ENCODE data around the gene GAS7.
"Not testable (repeated sequence)": the region's sequence is repeated elsewhere in the genome, so short reads cannot be mapped to it uniquely, and the experiment has no call there.

The GAS7 gene

DNA sequence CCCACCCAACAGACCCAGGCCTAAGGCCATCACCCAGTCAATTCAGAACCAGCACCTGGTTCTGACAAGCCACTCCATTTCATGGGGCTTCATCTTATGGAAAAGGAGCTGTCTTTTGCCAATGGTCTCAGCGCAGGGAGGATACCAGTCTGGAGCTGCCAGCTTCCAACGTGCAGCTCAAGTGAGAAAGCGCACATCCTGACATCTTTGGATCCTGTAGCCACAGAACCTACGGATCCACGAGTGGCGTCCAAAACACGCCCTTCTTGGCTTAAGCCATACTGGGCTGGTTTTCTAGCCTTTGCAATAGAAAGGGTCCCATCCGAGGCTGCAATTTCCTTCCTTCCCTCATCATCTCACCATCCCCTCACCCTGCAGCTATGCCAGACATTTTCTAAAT lies 101.8 kb downstream of the GAS7 start:
- Histone ChIP-seq H3K36me3 (ENCODE audit: insufficient read depth, low read length) (no peaks in the 10 kb centered on the region), H3K4me1 (ENCODE audit: insufficient read depth, low read length, severe bottlenecking) (no peaks in the 10 kb centered on the region), H3K4me3 (ENCODE audit: low read depth, low read length, poor library complexity, severe bottlenecking) (no peak overlapping the region), H3K27me3 (ENCODE audit: insufficient read depth, low read length) (no peaks in the 10 kb centered on the region), H3K9ac (ENCODE audit: low read length) (no peak overlapping the region), H3K27ac (ENCODE audit: low read depth, low read length, poor library complexity, severe bottlenecking) (no peak overlapping the region), H4K20me1 (ENCODE audit: insufficient read depth, low read length) (no peaks in the 10 kb centered on the region), H3K9me2 (ENCODE audit: low read depth, low read length) (no peaks in the 10 kb centered on the region), H3K79me2 (ENCODE audit: insufficient read depth, low read length) (no peaks in the 10 kb centered on the region), H3K4me2 (ENCODE audit: low read length) (no peak overlapping the region), H3K9me3 (ENCODE audit: low read length) (no peaks in the 10 kb centered on the region), H3F3A (ENCODE audit: insufficient read depth, low read length) (no peaks in the 10 kb centered on the region), H2AFZ (ENCODE audit: low read length) (no peak overlapping the region)
- TF ChIP-seq EZH2 (IDR thresholded peaks at IDR 0.05; ENCODE audit: borderline replicate concordance, low read length) (no peak), CTCF (IDR thresholded peaks at IDR 0.05; ENCODE audit: low read length) (no peak)

DNA sequence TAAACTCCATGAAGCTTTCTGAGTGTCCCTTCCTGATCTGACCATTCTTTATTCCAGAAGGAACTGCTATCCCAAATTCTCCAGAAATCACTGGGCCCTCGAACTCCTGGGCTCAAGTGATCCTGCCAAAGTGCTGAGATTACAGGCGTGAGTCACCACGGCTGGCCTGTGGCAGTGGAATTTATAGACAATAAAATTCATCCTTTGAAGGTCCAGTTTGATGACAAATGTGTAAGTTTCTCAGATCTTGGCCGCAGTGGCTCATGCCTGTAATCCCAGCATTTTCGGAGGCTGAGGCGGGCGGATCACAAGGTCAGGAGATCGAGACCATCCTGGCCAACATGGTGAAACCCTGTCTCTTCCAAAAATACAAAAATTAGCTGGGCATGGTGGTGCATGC lies 103.1 kb downstream of the GAS7 start:
- H2AFZ ChIP-seq (ENCODE audit: low read length); H3K36me3 ChIP-seq (ENCODE audit: insufficient read depth, low read length); H3K79me2 ChIP-seq (ENCODE audit: insufficient read depth, low read length): not testable (repeated sequence)

GRCh38 chr17:10094797-10095196 lies 103.6 kb downstream of the GAS7 start:
- no peak overlapping the region for H3K4me3 ChIP-seq (ENCODE audit: low read depth, low read length, poor library complexity, severe bottlenecking)
- H3K4me1 ChIP-seq (ENCODE audit: insufficient read depth, low read length, severe bottlenecking): no peaks in the 10 kb centered on the region
- H3F3A ChIP-seq (ENCODE audit: insufficient read depth, low read length): no peaks in the 10 kb centered on the region
- no peaks in the 10 kb centered on the region for H3K9me3 ChIP-seq (ENCODE audit: low read length)
- TF ChIP-seq EZH2 (IDR thresholded peaks at IDR 0.05; ENCODE audit: borderline replicate concordance, low read length) (no peak), CTCF (IDR thresholded peaks at IDR 0.05; ENCODE audit: low read length) (no peak)
- no peaks in the 10 kb centered on the region for H3K79me2 ChIP-seq (ENCODE audit: insufficient read depth, low read length)
- H3K4me2 ChIP-seq (ENCODE audit: low read length): no peak overlapping the region
- H3K9me2 ChIP-seq (ENCODE audit: low read depth, low read length): no peaks in the 10 kb centered on the region
- no peaks in the 10 kb centered on the region for H3K36me3 ChIP-seq (ENCODE audit: insufficient read depth, low read length)
- H3K27ac ChIP-seq (ENCODE audit: low read depth, low read length, poor library complexity, severe bottlenecking): no peak overlapping the region
- H3K27me3 ChIP-seq (ENCODE audit: insufficient read depth, low read length): no peaks in the 10 kb centered on the region
- no peaks in the 10 kb centered on the region for H4K20me1 ChIP-seq (ENCODE audit: insufficient read depth, low read length)
- no peak overlapping the region for H2AFZ ChIP-seq (ENCODE audit: low read length)
- no peak overlapping the region for H3K9ac ChIP-seq (ENCODE audit: low read length)

More for the DNA sequence above, 103.1 kb downstream of the GAS7 start:
- not testable (repeated sequence) for H3K27me3 ChIP-seq (ENCODE audit: insufficient read depth, low read length); H3K4me2 ChIP-seq (ENCODE audit: low read length); H4K20me1 ChIP-seq (ENCODE audit: insufficient read depth, low read length); H3K4me1 ChIP-seq (ENCODE audit: insufficient read depth, low read length, severe bottlenecking); H3K4me3 ChIP-seq (ENCODE audit: low read depth, low read length, poor library complexity, severe bottlenecking); H3K27ac ChIP-seq (ENCODE audit: low read depth, low read length, poor library complexity, severe bottlenecking); H3F3A ChIP-seq (ENCODE audit: insufficient read depth, low read length); H3K9me3 ChIP-seq (ENCODE audit: low read length); H3K9me2 ChIP-seq (ENCODE audit: low read depth, low read length); H3K9ac ChIP-seq (ENCODE audit: low read length)

GRCh38 chr17:10092595-10092994 lies 105.8 kb downstream of the GAS7 start:
- Histone ChIP-seq H3K9ac (ENCODE audit: low read length) (no peak overlapping the region), H3K4me3 (ENCODE audit: low read depth, low read length, poor library complexity, severe bottlenecking) (no peak overlapping the region), H2AFZ (ENCODE audit: low read length) (no peak overlapping the region), H3K4me2 (ENCODE audit: low read length) (no peak overlapping the region), H3K79me2 (ENCODE audit: insufficient read depth, low read length) (no peaks in the 10 kb centered on the region), H3K9me2 (ENCODE audit: low read depth, low read length) (no peaks in the 10 kb centered on the region), H3K9me3 (ENCODE audit: low read length) (no peaks in the 10 kb centered on the region), H3K4me1 (ENCODE audit: insufficient read depth, low read length, severe bottlenecking) (no peaks in the 10 kb centered on the region), H3K27me3 (ENCODE audit: insufficient read depth, low read length) (no peaks in the 10 kb centered on the region), H3K27ac (ENCODE audit: low read depth, low read length, poor library complexity, severe bottlenecking) (no peak overlapping the region), H3K36me3 (ENCODE audit: insufficient read depth, low read length) (no peaks in the 10 kb centered on the region), H3F3A (ENCODE audit: insufficient read depth, low read length) (no peaks in the 10 kb centered on the region), H4K20me1 (ENCODE audit: insufficient read depth, low read length) (no peaks in the 10 kb centered on the region)
- TF ChIP-seq EZH2 (IDR thresholded peaks at IDR 0.05; ENCODE audit: borderline replicate concordance, low read length) (no peak), CTCF (IDR thresholded peaks at IDR 0.05; ENCODE audit: low read length) (no peak)
